Stimulated activated CD4-positive, alpha-beta T cell treated with anti-CD3 and anti-CD28 coated beads, TNF-alpha, amount 100 ng/mL, for 48 hours (primary cell): ENCODE data around the gene GCA.

Experiments
- DNase-seq, 3 donors: peaks; one replicate each; pipeline ENCODE4 v3.0.0-alpha.2; 2020; ENCODE audit warnings: low read depth in 3 of 3

GCA gene

GRCh38 chr2:162327806-162328205 is 16.1 kb upstream of the GCA start:
- no peak for DNase-seq

GRCh38 chr2:162328424-162329157 is 15.3 kb upstream of the GCA start:
- DNase-seq, result no peak

- no peak for DNase-seq
Observed at GRCh38 chr2:162330881-162331280, 13.1 kb upstream of the GCA start.

GRCh38 chr2:162333968-162334367 is 10.0 kb upstream of the GCA start:
- no peak for DNase-seq

- DNase-seq, result no peak
Observed at GRCh38 chr2:162337868-162338267, 6.1 kb upstream of the GCA start.

- DNase-seq, result no peak
Observed at GRCh38 chr2:162340822-162341221, 3.1 kb upstream of the GCA start.

- DNase-seq, result no peak
Observed at GRCh38 chr2:162342321-162342720, 1.6 kb upstream of the GCA start.

- DNase-seq, result no peak
Observed at GRCh38 chr2:162342841-162343240, 1.1 kb upstream of the GCA start.

- DNase-seq, result no peak
Observed at GRCh38 chr2:162343492-162343823, 474 bp upstream of the GCA start.

GRCh38 chr2:162344617-162344950 is 652 bp downstream of the GCA start:
- no peak for DNase-seq

- DNase-seq, result no peak
Observed at GRCh38 chr2:162365392-162365791, 21.5 kb downstream of the GCA start.

GRCh38 chr2:162368494-162368893 is 24.6 kb downstream of the GCA start:
- no peak for DNase-seq

- DNase-seq, result no peak
Observed at GRCh38 chr2:162369551-162369950, 25.6 kb downstream of the GCA start.

GRCh38 chr2:162370931-162371330 is 27.0 kb downstream of the GCA start:
- DNase-seq, result no peak

- DNase-seq, result no peak
Observed at GRCh38 chr2:162372818-162373217, 28.9 kb downstream of the GCA start.

- no peak for DNase-seq
Observed at GRCh38 chr2:162379719-162380580, 36.0 kb downstream of the GCA start.

- no peak for DNase-seq
Observed at GRCh38 chr2:162381851-162382250, 37.9 kb downstream of the GCA start.

- no peak for DNase-seq
Observed at GRCh38 chr2:162382278-162382677, 38.3 kb downstream of the GCA start.

- no peak for DNase-seq
Observed at GRCh38 chr2:162385536-162385935, 41.6 kb downstream of the GCA start.

- no peak for DNase-seq
Observed at GRCh38 chr2:162390801-162391200, 46.9 kb downstream of the GCA start.

- no peak for DNase-seq
Observed at GRCh38 chr2:162400336-162400735, 56.4 kb downstream of the GCA start.

GRCh38 chr2:162401871-162402270 is 57.9 kb downstream of the GCA start:
- no peak for DNase-seq

- no peak for DNase-seq
Observed at GRCh38 chr2:162403884-162404283, 60.0 kb downstream of the GCA start.
